ENCODE measurements around the gene SH2D3C.

DNA sequence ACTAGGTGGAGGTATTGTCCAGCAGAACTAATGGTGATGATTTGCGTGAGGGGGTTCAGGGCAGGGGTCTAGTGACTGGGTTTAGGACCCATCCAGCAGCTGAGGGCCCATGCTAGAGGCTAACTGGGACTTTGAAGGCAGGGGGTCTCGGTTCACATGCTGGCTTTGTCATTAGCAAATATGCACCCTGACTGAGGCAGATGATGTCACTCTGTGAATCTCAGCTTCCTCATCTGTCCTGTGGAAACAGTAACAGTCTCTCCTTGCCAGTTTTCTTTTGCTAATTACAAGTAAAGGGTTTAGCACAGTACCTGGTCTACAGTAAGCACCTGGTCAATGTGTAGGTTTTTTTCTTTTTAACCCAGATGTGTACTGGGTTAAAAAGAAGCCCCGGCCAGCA lies 5.2 kb downstream of the SH2D3C start:
- no peak for TF ChIP-seq CTCF (IDR thresholded peaks at IDR 0.05 in 4 of 5, conservative IDR thresholded peaks at IDR 0.05 in 1 of 5)
- no peak for TF ChIP-seq POLR2A (IDR thresholded peaks at IDR 0.05)

Data from gastrocnemius medialis (tissue), 4 donors.